GM12878 (cell line): ENCODE results near the gene LCORL. TPM values are rescaled to one million over a fixed set of nuclear protein-coding genes. Genes with fewer than 3 reads are reported as not detected.
A peak's percentile ranks its signal among the peaks of the same experiment; 100 is the strongest.

Experiments
- BACH1 ChIP-seq: fragments of 450-650 bp; IDR thresholded peaks from 2 replicates; pipeline ENCODE4 v1.6.1; 2017; ENCODE audit warnings: mild to moderate bottlenecking, borderline replicate concordance
- CHD2 ChIP-seq: IDR thresholded peaks from 2 replicates; pipeline ENCODE4 v1.6.1; 2011; ENCODE audit warnings: low read depth, low read length, improper control_type of control experiment, borderline replicate concordance
- DPF2 ChIP-seq: fragments of 450-650 bp; IDR thresholded peaks from 2 replicates; pipeline ENCODE4 v1.6.1; 2017; ENCODE audit warnings: mild to moderate bottlenecking
- EED ChIP-seq: sonication (generic); IDR thresholded peaks from 2 replicates; pipeline ENCODE4 v1.6.1; 2016; ENCODE audit warnings: antibody characterized with exemption, low read depth
- GABPA ChIP-seq: IDR thresholded peaks from 2 replicates; pipeline ENCODE4 v1.6.1; 2014; ENCODE audit warnings: antibody characterized with exemption, low read depth, mild to moderate bottlenecking, inconsistent platforms
- IKZF2 ChIP-seq, 2 experiments: fragments of 450-650 bp; IDR thresholded peaks; 2 replicates each; pipeline ENCODE4 v1.6.1; 2017; ENCODE audit warnings: mild to moderate bottlenecking in 2 of 2, moderate library complexity in 2 of 2
- JUND ChIP-seq: IDR thresholded peaks from 2 replicates; pipeline ENCODE4 v1.6.1; 2012; ENCODE audit warnings: low read depth, mild to moderate bottlenecking, low read length, improper control_type of control experiment, moderate library complexity
- MEF2B ChIP-seq: fragments of 450-650 bp; IDR thresholded peaks from 2 replicates; pipeline ENCODE4 v1.6.1; 2018; ENCODE audit warnings: mild to moderate bottlenecking, moderate library complexity; ENCODE audit not compliant: partially characterized antibody, poor library complexity, severe bottlenecking
- NR2C2 ChIP-seq: IDR thresholded peaks from 2 replicates; pipeline ENCODE4 v1.6.1; 2011; ENCODE audit warnings: borderline replicate concordance, low read depth; ENCODE audit not compliant: control insufficient read depth, insufficient read length
- NRF1 ChIP-seq: conservative IDR thresholded peaks from 2 replicates; pipeline ENCODE4 v1.6.1; 2011; ENCODE audit warnings: mild to moderate bottlenecking, low read depth, low read length, improper control_type of control experiment
- PKNOX1 ChIP-seq: fragments of 450-650 bp; IDR thresholded peaks from 2 replicates; pipeline ENCODE4 v1.6.1; 2016; ENCODE audit warnings: mild to moderate bottlenecking
- RAD21 ChIP-seq: IDR thresholded peaks from 2 replicates; pipeline ENCODE4 v1.6.1; 2011; ENCODE audit warnings: mild to moderate bottlenecking, low read depth, low read length, moderate library complexity; ENCODE audit not compliant: insufficient read depth
- SREBF1 ChIP-seq: IDR thresholded peaks from 2 replicates; pipeline ENCODE4 v1.6.1; 2012; ENCODE audit warnings: mild to moderate bottlenecking, low read length
- STAT1 ChIP-seq: fragments of 450-650 bp; conservative IDR thresholded peaks from 2 replicates; pipeline ENCODE4 v1.6.1; 2014; ENCODE audit warnings: antibody characterized with exemption, mild to moderate bottlenecking
- SUPT20H ChIP-seq: IDR thresholded peaks from 2 replicates; pipeline ENCODE4 v1.6.1; 2011; ENCODE audit warnings: low read depth, mild to moderate bottlenecking, low read length, moderate library complexity, borderline replicate concordance; ENCODE audit not compliant: control insufficient read depth
- SUZ12 ChIP-seq: fragments of 200-600 bp; sonication (generic); IDR thresholded peaks from one replicate; pipeline ENCODE4 v1.6.1; 2018; ENCODE audit warnings: antibody characterized with exemption, mild to moderate bottlenecking; ENCODE audit not compliant: unreplicated experiment
- TARDBP ChIP-seq: IDR thresholded peaks from 2 replicates; pipeline ENCODE4 v1.6.1; 2016; ENCODE audit warnings: borderline replicate concordance
- polyA plus RNA-seq, 11 experiments: library from polyadenylated mRNA; depleted of rRNA in 4 of 11; unstranded in 6 of 11; stranded (reverse) in 5 of 11; fragments of >200 nt; fragmentation: Nextera tagmentation in 4 of 11; fragmentation: Illumina TruSeq in 1 of 11; extraction: Ambion mirVana in 4 of 11; extraction: Trizol in 1 of 11; gene quantifications; 1 replicate in 1 of 11; 2 replicates in 10 of 11; pipeline versions ENCODE4 v1.2.1 to v1.2.3, GENCODE V29; 2011 to 2016; ENCODE audit warnings: inconsistent platforms in 2 of 11, missing spikeins in 2 of 11, low read depth in 1 of 11
- total RNA-seq, 4 experiments: library from RNA; depleted of rRNA in 3 of 4; stranded (reverse); fragments of >200 nt in 3 of 4; fragmentation: Illumina TruSeq in 1 of 4; extraction: Trizol in 1 of 4; gene quantifications; 2 replicates each; pipeline versions ENCODE4 v1.2.1 to v1.2.3, GENCODE V29; 2013 to 2021
- TF ChIP-seq, protein P1 (sequence below): fragments of 450-650 bp; IDR thresholded peaks from 2 replicates; pipeline ENCODE4 v1.6.1; 2018; ENCODE audit warnings: borderline replicate concordance, mild to moderate bottlenecking; ENCODE audit not compliant: partially characterized antibody
- TF ChIP-seq, protein P2 (sequence below): fragments of 450-650 bp; IDR thresholded peaks from 2 replicates; pipeline ENCODE4 v1.6.1; 2016; ENCODE audit warnings: mild to moderate bottlenecking, moderate library complexity, borderline replicate concordance
- TF ChIP-seq, protein P3 (sequence below): IDR thresholded peaks from 2 replicates; pipeline ENCODE4 v1.6.1; 2011; ENCODE audit warnings: low read depth, low read length, improper control_type of control experiment, borderline replicate concordance

Gene LCORL
- total and polyA plus RNA-seq, 10 of the 15 experiments (the other 5 are each of a cell fraction or from before 2014, with no cell fraction given): 2.2 to 9.8 (median 5.9) TPM

GRCh38 chr4:18021720-18022571 lies at the start of gene LCORL (continued):
- TF ChIP-seq, protein P1, sequence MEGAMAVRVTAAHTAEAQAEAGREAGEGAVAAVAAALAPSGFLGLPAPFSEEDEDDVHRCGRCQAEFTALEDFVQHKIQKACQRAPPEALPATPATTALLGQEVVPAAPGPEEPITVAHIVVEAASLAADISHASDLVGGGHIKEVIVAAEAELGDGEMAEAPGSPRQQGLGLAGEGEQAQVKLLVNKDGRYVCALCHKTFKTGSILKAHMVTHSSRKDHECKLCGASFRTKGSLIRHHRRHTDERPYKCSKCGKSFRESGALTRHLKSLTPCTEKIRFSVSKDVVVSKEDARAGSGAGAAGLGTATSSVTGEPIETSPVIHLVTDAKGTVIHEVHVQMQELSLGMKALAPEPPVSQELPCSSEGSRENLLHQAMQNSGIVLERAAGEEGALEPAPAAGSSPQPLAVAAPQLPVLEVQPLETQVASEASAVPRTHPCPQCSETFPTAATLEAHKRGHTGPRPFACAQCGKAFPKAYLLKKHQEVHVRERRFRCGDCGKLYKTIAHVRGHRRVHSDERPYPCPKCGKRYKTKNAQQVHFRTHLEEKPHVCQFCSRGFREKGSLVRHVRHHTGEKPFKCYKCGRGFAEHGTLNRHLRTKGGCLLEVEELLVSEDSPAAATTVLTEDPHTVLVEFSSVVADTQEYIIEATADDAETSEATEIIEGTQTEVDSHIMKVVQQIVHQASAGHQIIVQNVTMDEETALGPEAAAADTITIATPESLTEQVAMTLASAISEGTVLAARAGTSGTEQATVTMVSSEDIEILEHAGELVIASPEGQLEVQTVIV: no peak
- peak; percentile 97 for TF ChIP-seq PKNOX1
- 0 out of 2 replicates have a peak, but pooled peaks have one; percentile 14 for TF ChIP-seq BACH1
- TF ChIP-seq MEF2B: peak; percentile 38
- peak; percentile 72 for TF ChIP-seq EED
- 0 out of 2 replicates have a peak, but pooled peaks have one; percentile 2 for TF ChIP-seq NRF1
- TF ChIP-seq, protein P2, sequence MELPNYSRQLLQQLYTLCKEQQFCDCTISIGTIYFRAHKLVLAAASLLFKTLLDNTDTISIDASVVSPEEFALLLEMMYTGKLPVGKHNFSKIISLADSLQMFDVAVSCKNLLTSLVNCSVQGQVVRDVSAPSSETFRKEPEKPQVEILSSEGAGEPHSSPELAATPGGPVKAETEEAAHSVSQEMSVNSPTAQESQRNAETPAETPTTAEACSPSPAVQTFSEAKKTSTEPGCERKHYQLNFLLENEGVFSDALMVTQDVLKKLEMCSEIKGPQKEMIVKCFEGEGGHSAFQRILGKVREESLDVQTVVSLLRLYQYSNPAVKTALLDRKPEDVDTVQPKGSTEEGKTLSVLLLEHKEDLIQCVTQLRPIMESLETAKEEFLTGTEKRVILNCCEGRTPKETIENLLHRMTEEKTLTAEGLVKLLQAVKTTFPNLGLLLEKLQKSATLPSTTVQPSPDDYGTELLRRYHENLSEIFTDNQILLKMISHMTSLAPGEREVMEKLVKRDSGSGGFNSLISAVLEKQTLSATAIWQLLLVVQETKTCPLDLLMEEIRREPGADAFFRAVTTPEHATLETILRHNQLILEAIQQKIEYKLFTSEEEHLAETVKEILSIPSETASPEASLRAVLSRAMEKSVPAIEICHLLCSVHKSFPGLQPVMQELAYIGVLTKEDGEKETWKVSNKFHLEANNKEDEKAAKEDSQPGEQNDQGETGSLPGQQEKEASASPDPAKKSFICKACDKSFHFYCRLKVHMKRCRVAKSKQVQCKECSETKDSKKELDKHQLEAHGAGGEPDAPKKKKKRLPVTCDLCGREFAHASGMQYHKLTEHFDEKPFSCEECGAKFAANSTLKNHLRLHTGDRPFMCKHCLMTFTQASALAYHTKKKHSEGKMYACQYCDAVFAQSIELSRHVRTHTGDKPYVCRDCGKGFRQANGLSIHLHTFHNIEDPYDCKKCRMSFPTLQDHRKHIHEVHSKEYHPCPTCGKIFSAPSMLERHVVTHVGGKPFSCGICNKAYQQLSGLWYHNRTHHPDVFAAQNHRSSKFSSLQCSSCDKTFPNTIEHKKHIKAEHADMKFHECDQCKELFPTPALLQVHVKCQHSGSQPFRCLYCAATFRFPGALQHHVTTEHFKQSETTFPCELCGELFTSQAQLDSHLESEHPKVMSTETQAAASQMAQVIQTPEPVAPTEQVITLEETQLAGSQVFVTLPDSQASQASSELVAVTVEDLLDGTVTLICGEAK: peak; percentile 61; the same call in 1 of the 2 replicates
- peak; percentile 55; the same call in 1 of the 2 replicates for TF ChIP-seq GABPA
- peak; percentile 43; the same call in 1 of the 2 replicates for TF ChIP-seq RAD21
- TF ChIP-seq SREBF1: peak; percentile 84
- peak; percentile 75 for TF ChIP-seq SUZ12
- TF ChIP-seq DPF2: peak; percentile 57
- 0 out of 2 replicates have a peak, but pooled peaks have one; percentile 43 for TF ChIP-seq STAT1
- peak; percentile 25; the same call in 1 of the 2 replicates for TF ChIP-seq CHD2
- no peak; the same call in 1 of the 2 replicates for TF ChIP-seq TARDBP
- TF ChIP-seq SUPT20H: no peak
- TF ChIP-seq IKZF2 (IDR thresholded peaks at IDR 0.05): peak; percentile 80 to 81
- TF ChIP-seq NR2C2: no peak
- TF ChIP-seq, protein P3, sequence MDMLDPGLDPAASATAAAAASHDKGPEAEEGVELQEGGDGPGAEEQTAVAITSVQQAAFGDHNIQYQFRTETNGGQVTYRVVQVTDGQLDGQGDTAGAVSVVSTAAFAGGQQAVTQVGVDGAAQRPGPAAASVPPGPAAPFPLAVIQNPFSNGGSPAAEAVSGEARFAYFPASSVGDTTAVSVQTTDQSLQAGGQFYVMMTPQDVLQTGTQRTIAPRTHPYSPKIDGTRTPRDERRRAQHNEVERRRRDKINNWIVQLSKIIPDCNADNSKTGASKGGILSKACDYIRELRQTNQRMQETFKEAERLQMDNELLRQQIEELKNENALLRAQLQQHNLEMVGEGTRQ: peak; percentile 9; the same call in 1 of the 2 replicates
- no peak for TF ChIP-seq JUND
